IPS-18c (cell line): ENCODE measurements around the gene KRT6A.
"Not testable (repeated sequence)": the region's sequence is repeated elsewhere in the genome, so short reads cannot be mapped to it uniquely, and the experiment has no call there.

ENCODE experiments used
- H3K4me3 ChIP-seq: 2 replicates; pipeline ENCODE4 v1.7.0; 2013; ENCODE audit warnings: low read depth, mild to moderate bottlenecking, low read length, moderate library complexity; ENCODE audit not compliant: insufficient read depth
- H3K9me3 ChIP-seq: one replicate; pipeline ENCODE4 v1.6.1; 2013; ENCODE audit warnings: mild to moderate bottlenecking, low read length, moderate library complexity; ENCODE audit not compliant: control insufficient read depth, insufficient read depth

The KRT6A gene

DNA sequence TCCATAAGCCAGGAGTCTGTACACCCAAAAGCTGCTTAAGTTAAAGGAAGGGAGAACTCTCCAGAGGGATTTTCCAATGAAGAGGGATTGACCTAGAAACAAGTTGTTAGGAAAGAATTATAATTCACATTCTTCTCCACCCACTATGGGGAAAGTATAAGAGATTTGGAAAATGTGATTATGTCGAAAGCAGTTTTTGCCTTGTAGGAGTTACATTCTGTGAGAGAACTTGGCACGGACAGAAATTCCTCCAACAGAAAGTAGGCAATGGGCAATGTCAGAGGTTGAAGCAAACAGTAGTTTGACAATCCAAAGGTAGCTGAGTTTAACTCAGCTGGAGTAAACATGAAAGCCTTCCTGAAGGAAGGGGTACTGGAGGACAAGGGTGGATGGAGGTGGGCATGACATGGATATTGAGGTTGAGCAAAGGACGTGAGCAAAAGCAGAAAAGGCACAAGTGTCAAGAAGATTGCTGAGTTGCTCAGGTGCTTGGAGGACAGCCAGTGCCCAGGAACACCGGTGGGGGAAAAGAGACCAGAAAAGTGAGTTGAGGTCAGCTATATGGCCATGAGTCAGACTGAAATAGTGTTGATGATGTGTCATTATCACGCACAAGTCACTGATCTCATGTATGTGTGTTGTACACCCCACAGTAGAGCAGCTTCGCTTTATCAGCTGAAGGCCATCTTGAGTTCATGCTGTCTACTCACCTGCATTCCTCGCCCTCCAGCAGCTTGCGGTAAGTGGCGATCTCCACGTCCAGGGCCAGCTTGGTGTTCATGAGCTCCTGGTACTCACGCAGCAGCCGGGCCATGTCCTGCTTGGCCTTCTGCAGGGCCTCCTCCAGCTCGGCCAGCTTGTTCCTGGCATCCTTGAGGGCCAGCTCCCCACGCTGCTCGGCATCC lies 23.1 kb upstream of the KRT6A start:
- H3K4me3 ChIP-seq: no peak overlapping the region
- H3K9me3 ChIP-seq: no peaks in the 10 kb centered on the region

DNA sequence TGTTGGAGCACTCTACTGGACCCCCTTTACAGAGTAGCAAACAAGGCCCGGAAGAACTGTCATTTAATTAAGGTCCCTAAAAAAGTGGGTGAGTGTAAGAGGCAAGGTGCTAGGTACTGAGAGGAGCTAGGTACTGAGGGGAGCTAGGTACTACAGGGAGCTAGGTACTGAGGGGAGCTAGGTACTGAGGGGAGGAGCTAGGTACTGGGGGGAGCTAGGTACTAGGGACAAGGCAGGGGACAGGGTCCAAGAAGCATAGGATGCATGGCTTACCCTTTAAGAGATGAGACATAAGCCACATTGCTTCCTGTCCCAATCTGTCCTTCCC lies 22.2 kb upstream of the KRT6A start:
- H3K4me3 ChIP-seq: no peak overlapping the region
- H3K9me3 ChIP-seq: peaks cover 1% of the 10 kb centered on the region

DNA sequence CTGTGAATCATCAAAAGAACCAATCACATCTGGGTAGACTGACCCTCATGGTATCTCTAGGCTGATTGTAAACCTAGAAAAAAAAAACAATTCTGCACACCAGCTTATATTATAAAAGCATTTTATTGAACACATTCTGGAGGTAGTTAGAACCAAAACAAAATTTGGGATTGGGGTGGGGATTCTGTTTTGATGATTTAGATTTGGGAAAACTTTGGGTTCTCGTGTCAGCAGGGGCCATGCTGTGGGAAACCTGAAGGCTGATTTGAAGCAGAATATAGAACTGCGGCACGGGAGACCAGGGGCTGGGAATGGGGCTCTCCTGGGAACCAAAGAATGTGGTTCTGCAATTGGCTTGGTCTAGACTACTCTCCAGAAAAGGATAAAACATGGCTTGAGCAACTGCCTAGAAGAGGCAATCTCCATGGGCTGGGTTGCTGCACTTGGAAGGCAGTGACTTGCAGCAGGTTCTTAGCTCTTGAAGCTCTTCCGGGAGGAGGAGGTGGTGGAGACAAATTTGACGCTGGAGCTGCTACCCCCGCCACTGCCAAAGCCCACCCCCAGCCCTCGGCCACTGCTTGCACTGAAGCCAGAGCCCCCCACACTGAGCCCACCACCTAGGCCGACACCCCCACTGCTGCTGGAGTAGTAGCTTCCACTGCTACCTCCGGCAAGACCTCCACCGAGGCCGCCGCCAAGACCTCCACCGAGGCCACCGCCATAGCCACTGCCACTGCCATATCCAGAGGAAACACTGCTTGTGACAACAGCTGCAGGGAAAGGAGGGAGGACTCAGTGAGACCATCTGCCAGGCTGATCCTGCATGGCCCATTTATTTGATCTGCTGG lies 21.6 kb upstream of the KRT6A start:
- no peak overlapping the region for H3K4me3 ChIP-seq

DNA sequence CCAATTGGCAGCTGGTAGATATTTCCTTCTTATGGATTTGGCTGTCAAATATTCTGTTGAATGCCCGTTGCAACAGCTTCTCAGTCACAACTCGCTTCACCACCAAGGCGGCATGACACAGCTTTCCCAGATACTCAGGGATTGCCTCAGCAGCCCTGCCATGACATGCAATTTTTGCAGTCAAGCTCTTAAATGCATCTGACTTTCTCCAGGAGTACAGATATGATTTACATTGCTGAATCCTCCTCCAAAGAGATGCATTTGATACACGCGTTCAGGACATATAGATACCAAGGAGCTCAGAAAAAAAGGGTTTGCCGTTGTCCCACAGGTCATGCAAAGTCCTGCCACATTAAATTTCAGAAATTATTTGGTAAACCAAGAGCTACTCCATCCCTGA lies 20.7 kb upstream of the KRT6A start:
- peaks cover 2% of the 10 kb centered on the region for H3K9me3 ChIP-seq
- H3K4me3 ChIP-seq: no peak overlapping the region

More for the DNA sequence above, 21.6 kb upstream of the KRT6A start:
- H3K9me3 ChIP-seq: peaks cover 2% of the 10 kb centered on the region

DNA sequence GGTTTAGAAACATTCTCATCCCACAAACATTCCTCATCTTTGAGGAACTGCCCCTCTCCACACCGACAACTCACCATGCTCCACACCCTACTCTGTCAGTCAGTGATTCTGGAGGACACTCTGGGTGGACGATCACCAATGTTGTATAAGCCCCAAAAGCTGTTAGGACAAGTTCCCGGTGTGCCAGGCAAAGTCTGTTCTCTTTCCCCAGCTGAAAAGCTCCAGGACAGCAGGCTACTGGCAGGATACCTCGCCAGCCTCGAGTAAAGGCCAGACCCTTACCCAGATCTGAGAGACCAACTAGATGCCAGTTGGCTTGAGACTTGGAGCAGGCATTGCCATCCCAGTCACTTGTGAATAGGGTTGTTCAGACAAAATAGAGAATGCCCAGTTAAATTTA lies 15.2 kb upstream of the KRT6A start:
- Histone ChIP-seq H3K9me3 (peaks cover 2% of the 10 kb centered on the region), H3K4me3 (no peak overlapping the region)

DNA sequence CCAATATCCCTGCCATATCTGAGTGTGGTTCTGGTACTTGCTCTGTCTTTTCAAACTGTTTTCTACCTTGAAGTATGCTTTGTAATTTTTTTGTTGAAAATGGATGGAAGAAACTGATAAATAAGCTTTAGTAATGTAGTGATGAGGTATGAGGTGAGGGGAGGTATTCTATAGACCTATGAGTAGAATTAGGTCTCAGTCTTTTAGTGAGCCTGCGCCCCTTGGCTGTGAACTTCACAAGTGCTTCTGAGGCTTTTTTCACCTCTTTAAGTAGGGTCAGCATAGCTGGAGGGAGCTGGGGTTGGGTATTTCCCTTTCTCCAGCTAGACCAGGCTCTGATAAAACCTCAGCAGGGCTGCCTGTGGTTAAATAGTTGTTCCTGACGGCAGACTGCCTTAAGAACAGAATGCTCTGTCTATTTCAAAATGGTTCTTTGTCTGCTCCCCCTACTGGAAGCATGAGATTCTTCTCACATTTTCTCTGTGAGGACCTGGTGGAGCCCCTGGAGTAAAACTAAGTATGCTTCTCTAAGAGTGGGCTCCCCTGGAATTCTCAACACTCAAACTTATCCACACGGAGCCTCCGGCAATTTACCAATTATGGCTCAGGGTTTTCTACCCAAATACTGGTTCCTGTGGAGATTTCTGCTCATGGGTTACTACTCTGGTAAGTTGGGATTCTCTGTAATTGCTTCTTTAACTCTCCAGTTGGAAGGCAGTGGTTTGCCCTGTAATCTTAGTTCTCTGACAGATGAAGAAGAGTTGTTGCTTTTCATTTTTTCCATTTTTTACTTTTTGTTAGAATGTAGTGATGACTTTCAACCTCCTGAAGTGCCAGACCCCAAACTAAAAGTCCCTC lies 14.0 kb upstream of the KRT6A start:
- Histone ChIP-seq H3K9me3 (peaks cover 2% of the 10 kb centered on the region), H3K4me3 (no peak overlapping the region)

DNA sequence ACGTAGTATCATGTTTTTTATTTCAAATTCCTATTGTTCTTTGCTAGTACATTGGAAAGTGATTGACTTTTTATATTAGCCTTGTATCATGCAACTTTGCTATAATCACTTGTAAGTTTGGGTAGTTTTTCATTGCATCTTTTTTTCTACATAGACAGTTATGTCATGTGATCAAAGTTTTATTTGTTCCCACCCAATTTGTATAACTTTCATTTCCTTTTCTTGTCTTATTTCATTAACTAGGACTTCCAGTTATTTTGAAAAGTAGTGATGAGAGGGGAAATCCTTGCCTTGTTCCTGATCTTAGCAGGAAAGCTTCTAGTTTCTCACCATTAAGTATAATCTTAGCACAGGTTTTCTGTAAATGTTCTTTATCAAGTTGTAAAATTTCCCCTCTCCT lies 9.8 kb upstream of the KRT6A start:
- Histone ChIP-seq H3K4me3 (no peak overlapping the region), H3K9me3 (no peaks in the 10 kb centered on the region)

DNA sequence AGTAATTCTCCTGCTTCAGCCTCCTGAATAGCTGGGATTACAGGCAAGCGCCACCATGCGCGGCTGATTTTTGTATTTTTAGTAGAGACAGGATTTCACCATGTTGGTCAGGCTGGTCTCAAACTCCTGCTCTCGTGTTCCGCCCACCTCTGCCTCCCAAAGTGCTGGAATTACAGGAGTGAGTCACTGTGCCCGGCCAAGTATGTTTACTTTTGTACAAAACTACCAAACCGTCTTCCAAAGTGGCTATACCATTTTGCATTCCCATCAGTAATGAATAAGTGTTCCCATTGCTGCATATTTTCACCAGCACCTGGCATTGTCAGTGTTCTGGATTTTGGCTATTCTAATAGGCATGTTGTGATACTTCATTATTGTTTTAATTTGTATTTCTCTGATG lies 8.4 kb upstream of the KRT6A start:
- no peaks in the 10 kb centered on the region for H3K9me3 ChIP-seq

DNA sequence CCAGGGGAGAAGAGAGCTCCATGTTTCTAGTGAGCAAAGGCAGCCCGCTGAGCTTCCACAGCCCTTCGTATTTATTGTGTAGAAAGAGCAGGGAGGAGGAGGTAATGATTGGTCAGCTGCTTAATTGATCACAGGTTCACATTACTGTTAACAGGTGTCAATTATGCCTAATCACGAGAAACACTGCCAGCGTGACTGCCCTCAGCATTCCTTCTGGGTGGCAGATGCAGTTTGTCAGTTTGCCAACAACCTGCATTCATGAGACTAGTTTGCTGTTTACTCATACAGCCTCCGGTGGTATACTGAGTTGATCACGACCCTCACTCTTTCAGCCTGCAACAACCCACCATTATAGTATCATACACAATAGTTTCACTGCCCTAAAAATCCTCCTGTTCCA lies 7.5 kb upstream of the KRT6A start:
- not testable (repeated sequence) for H3K9me3 ChIP-seq, H3K4me3 ChIP-seq

More for the DNA sequence above, 8.4 kb upstream of the KRT6A start:
- no peak overlapping the region for H3K4me3 ChIP-seq

DNA sequence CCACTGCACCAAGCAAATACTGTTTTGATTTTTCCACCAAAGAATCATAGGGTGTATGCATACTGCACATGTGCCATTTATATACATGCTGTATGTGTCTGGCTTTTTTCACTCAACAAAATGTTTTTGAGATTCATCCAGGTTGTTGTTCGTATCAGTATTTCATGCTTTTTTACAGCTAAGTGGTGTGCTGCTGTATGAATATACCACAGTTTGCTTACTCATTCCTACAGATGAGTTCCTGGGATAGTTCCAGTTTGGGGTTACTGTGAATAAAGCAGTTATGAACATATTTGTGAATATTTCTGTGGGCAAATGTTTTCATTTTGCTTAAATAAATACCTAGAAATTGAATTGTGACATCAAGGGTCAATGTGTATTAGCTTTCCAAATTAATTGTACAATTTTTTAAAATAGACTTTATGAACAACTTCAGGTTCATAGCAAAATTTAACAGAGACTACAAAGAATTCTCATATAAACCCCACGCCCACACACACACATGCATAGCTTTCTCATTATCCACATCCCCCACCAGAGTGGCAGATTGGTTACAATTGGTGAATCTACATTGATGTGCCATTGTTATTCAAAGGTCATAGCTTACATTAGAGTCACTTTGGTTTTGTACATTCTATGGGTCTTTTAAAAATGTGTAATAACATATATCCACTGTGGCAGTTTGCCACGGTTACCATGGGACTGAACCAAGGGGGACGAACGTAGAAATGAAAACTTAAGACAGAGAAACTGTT lies 6.9 kb upstream of the KRT6A start:
- no peaks in the 10 kb centered on the region for H3K9me3 ChIP-seq

DNA sequence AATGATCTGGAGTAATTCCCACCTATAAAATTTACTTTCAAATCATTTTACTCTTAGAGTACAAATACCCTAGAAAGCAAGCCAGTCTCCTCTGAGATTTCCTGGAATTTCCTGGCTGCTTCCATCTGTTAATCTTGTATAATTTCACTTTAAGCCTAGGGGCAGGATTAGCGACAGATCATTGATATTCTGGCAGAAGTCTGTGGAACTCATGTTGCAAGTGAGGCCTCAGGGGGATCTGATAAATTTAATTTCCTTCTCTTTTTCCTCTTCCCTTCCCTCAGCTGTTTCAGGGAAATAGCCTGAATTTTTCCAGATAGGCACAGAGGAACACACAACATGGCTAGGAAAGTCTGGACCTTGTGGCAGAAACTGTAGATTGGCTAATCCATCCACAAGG lies 5.9 kb upstream of the KRT6A start:
- Histone ChIP-seq H3K4me3 (no peak overlapping the region), H3K9me3 (no peaks in the 10 kb centered on the region)

More for the DNA sequence above, 6.9 kb upstream of the KRT6A start:
- no peak overlapping the region for H3K4me3 ChIP-seq

DNA sequence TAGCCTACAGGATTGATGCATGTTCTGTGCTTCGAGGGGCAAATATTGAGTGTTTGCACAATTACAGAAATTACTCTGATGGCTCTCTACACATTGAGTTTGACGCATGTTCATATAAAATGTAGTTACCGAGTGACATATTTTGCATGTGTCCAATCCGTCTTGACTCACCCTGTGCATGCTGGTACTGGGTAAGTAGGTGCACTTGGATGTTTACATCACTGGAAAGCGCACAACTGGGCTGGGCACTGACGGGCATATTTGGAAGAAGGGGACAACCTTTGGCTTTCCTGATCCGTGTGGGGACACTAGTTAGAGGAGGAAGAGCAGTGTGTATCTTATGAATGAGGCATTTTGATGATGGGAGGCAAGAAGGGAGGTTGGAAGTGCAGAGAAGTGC lies 4.9 kb upstream of the KRT6A start:
- H3K9me3 ChIP-seq: no peaks in the 10 kb centered on the region

DNA sequence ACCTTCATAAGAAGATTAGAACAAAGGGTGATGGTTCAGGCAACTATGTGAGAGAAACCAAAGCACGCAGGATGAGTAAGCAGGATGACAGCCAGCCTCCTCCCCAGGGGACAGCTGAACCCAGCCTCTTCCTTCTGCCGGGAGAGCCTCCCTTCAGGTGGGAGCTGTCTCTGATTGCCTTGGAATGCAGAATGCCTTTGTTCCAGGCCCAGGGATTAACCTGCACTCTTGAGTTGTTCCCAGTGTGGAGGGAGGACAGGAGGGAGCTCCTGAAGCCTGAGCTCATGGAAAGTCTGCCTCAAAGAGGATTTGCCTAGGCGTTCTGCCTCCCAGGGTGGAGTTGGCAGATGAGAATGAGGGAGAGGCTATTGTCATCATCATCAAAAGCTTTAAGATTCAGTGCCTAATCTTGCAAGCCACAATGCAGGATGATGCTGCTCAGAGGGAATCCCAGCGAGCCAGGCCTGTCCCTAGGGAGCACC lies 3.6 kb upstream of the KRT6A start:
- Histone ChIP-seq H3K4me3 (no peak overlapping the region), H3K9me3 (no peaks in the 10 kb centered on the region)

More for the DNA sequence above, 4.9 kb upstream of the KRT6A start:
- no peak overlapping the region for H3K4me3 ChIP-seq

DNA sequence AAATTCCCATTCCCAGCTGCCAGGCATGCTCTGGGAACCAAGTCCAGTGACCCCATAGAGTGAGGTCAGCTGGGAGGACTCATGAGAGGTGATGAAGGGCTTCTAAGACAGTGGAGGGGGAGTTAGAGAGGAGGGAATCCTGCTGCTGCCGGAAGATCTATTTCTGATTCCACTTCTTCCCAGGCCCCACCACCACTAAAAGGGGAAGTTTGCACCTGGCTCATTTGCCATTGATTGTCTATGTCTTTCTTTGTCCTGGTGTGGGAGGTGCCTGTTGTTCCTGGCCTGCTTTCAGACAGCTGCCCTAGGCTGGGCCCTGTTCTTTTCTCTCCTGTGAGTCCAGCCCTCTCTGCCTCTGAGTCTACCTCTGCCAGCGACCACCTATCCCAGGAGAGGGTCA lies 3.0 kb upstream of the KRT6A start:
- Histone ChIP-seq H3K4me3 (no peak overlapping the region), H3K9me3 (no peaks in the 10 kb centered on the region)

DNA sequence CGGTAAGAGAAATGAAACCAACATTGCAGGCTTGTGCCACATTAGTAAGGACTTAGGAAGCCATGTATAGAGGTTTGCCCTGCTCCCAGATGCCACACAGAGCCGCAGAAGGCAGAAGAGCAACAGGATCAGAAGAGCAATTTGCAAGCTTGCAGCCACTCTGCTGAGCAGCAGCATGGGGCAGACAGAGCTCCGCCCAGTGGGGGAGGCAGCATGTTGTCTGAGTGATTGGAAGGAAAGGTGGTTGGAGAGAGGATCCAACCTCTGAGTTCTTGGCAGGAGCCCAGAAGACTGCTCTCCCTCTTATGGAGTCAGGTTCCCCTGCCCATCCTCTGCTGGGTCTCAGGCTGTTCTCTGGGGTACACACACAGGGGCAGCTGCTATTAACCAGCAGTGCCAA lies 2.3 kb upstream of the KRT6A start:
- H3K9me3 ChIP-seq: no peaks in the 10 kb centered on the region
- no peak overlapping the region for H3K4me3 ChIP-seq

DNA sequence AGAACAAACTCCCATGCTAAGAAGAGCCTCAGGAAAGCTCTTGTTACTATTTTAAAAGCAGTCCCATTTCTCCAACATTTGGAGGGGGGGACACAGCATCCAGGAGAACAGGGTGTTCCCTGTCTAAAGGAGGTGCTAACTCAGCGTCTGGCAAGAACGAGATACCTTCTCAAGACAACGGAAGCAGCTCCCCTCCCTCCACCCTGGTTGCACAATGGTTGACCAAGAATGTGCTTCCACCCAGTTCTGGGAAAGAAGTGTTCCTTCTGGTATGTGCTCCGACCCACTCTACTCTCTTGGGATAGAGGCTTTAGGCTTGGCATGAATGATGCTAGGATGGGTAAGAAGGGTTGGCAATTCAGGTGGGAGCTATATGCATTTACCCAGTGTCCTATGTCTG lies 1.5 kb upstream of the KRT6A start:
- Histone ChIP-seq H3K9me3 (peaks cover 3% of the 10 kb centered on the region), H3K4me3 (no peak overlapping the region)

DNA sequence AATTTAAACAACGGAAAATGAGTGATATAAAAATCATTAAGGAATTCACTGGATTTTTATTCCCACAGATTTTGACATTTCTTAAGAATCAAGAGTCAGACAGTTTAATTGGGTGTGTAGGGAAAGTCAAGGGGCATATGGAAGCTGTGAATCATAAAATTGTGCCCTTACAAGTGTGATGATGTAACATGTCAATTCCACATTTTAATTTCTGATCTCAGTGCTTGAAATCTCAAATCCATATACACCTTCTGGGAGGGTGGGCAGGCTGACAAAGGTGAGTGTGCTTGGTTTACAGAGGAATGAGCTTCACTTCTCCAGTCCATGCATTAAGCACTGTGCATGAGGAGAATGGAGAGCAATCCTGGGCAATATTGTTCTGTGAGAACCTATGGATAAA lies 1.0 kb upstream of the KRT6A start:
- Histone ChIP-seq H3K4me3 (no peak overlapping the region), H3K9me3 (peaks cover 3% of the 10 kb centered on the region)
